Effector memory CD4-positive, alpha-beta T cell (primary cell): ENCODE results near the gene MYL12B.
"Not testable (repeated sequence)": the region's sequence is repeated elsewhere in the genome, so short reads cannot be mapped to it uniquely, and the experiment has no call there.

Experiments used
- DNase-seq, 3 donors: peaks; one replicate each; pipeline ENCODE4 v3.0.0-alpha.2; 2020
- H3K27ac ChIP-seq: 2 replicates; pipeline ENCODE4 v1.7.0; 2013; ENCODE audit warnings: mild to moderate bottlenecking, low read length, moderate library complexity; ENCODE audit not compliant: insufficient read depth, poor library complexity, severe bottlenecking
- H3K27me3 ChIP-seq: replicated peaks from 2 replicates; pipeline ENCODE4 v1.7.0; 2013; ENCODE audit warnings: mild to moderate bottlenecking, low read length; ENCODE audit not compliant: insufficient read depth, control insufficient read depth, poor library complexity, severe bottlenecking
- H3K36me3 ChIP-seq: 2 replicates; pipeline ENCODE4 v1.7.0; 2013; ENCODE audit warnings: mild to moderate bottlenecking, low read length, moderate library complexity; ENCODE audit not compliant: control insufficient read depth, insufficient read depth
- H3K4me1 ChIP-seq: 2 replicates; pipeline ENCODE4 v1.7.0; 2013; ENCODE audit warnings: low read length, mild to moderate bottlenecking; ENCODE audit not compliant: control insufficient read depth, insufficient read depth, poor library complexity, severe bottlenecking
- H3K4me3 ChIP-seq: 2 replicates; pipeline ENCODE4 v1.7.0; 2013; ENCODE audit warnings: low read length, low read depth, mild to moderate bottlenecking; ENCODE audit not compliant: insufficient read depth, poor library complexity, severe bottlenecking
- H3K9me3 ChIP-seq: 2 replicates; pipeline ENCODE4 v1.7.0; 2013; ENCODE audit warnings: mild to moderate bottlenecking, low read length, moderate library complexity; ENCODE audit not compliant: control insufficient read depth

MYL12B gene

GRCh38 chr18:3277643-3278213 lies 15.8 kb downstream of the MYL12B start:
- not testable (repeated sequence) for H3K27me3 ChIP-seq, DNase-seq, H3K9me3 ChIP-seq, H3K4me1 ChIP-seq, H3K4me3 ChIP-seq, H3K27ac ChIP-seq
- H3K36me3 ChIP-seq: peaks cover 47% of the 10 kb centered on the region

DNA sequence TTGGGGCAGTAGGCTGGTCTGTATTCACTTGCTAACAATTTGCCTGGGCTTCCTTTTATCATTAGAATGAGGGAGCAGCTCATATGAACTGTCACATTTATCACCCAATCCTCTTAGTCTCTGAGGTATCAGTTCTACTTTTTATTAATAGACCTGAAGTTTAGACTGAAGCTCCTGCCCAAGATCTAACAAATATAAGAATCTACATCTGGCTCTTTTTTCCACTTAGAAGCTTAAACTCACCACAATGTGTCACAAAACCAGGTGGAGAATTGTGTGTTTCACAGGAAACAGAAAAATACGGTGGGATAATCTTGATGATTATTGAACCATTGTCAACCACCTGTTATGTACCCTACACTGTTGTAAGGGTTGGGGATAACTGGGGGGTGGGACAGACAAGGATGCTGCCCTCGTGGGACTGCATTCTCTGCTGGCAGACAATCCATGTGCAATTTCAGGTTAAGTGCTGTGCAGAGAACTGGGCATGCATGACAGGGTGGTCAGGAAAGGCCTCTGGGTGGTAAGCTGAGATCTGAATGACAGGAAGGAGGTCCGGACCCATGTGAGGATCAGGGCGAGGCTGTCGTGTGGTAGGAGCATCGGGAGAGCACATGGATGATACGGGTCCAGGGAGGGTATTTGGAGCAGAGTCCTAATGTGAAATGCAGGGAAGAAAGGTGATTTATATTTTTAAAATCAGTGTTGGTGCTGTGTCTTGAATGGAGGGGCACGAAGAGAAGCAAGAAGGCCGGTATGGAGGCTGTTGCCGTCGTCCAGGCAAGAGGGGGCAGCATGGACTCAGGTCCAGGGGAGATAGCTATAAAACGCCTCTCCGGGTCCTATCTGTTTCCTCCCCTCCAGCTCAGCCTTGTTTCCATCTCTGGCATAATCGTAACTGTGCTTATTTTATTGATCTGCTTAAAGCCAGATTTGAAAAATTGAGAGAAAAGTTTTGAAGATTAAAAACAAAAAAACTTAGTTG lies 17.6 kb downstream of the MYL12B start:
- Histone ChIP-seq H3K27me3 (no peaks in the 10 kb centered on the region), H3K4me1 (no peaks in the 10 kb centered on the region), H3K27ac (no peak overlapping the region), H3K4me3 (no peak overlapping the region), H3K36me3 (peaks cover 36% of the 10 kb centered on the region), H3K9me3 (no peaks in the 10 kb centered on the region)
- DNase-seq: no peak

DNA sequence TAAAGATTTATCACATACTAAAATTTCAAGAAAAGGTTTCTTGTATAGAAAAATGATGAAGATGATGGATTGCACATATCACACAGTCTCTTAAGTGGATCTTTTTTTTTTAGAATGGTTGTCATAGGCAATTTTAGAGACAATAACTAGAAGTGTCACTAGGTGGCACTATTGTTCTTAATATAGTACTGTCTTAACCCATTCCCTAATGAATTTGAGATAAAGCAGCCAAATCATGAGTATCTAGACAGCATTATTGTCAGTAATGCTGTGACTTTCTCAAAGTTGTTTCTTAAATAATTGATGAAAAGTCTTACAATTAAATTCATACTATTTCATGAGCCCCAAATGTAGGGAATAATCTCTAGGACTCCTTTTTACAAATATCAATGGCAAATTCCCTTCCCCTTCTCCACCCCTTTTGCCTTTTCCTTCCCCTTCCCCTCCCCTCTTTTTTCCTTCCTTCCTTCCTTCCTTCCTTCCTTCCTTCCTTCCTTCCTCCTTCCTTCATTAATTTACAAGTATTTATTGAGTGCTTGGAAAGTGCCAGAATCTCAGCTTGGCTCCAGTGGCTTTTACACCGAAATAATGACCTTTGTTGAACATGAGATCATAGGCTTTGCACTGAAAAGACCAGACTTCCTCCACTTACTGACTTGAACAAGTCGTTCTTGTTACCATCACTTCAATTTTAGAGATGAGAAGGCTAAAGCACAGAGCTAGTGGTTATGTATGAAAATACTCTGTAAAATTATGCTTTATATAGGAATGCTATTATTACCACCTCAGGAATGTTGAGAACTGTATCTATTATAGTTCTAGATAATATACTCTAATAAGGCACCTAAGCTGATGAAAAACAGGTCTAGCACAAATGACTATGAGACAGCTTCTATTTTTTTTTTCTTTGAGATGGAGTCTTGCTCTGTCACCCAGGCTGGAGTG lies 19.8 kb downstream of the MYL12B start:
- DNase-seq: no peak
- no peaks in the 10 kb centered on the region for H3K4me1 ChIP-seq
- H3K4me3 ChIP-seq: no peak overlapping the region
- no peak overlapping the region for H3K27ac ChIP-seq
- no peaks in the 10 kb centered on the region for H3K9me3 ChIP-seq
- H3K36me3 ChIP-seq: peaks cover 15% of the 10 kb centered on the region
- H3K27me3 ChIP-seq: no peaks in the 10 kb centered on the region

DNA sequence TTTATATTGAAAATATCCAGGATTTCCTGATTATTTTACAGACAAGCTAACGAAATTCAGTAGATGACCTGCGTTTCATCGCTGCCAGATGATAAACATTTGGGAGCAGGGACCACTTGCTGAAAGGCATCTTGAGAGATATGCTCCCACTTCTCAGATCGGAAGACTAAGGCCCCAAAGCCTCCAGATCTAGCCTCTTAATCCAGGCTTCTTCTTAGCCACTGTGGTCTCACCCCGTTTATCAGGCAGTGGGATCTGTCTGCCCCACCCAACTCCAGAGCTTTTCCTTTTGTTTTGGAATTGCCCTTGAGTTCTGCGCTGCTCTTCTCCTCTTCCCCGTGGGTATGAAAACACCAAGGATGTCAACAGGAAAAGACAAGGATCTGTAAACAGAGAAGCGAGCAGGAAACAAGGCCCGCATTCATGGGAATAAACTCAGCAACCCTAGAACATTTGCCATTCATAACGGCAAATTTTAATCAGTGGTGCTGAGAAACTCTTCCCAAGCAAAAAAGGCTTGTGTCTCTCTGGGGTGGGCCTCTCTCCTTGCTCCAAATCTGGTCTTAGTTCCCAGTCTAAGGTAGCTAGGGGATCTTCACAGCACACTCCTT lies 21.4 kb downstream of the MYL12B start:
- H3K27ac ChIP-seq: no peak overlapping the region
- H3K9me3 ChIP-seq: no peaks in the 10 kb centered on the region
- no peaks in the 10 kb centered on the region for H3K27me3 ChIP-seq
- no peaks in the 10 kb centered on the region for H3K4me1 ChIP-seq
- no peak for DNase-seq
- peaks cover 3% of the 10 kb centered on the region for H3K36me3 ChIP-seq
- no peak overlapping the region for H3K4me3 ChIP-seq

- no peaks in the 10 kb centered on the region for H3K9me3 ChIP-seq
- DNase-seq: no peak
These were observed 22.0 kb downstream of the MYL12B start for GRCh38 chr18:3283908-3284307.

DNA sequence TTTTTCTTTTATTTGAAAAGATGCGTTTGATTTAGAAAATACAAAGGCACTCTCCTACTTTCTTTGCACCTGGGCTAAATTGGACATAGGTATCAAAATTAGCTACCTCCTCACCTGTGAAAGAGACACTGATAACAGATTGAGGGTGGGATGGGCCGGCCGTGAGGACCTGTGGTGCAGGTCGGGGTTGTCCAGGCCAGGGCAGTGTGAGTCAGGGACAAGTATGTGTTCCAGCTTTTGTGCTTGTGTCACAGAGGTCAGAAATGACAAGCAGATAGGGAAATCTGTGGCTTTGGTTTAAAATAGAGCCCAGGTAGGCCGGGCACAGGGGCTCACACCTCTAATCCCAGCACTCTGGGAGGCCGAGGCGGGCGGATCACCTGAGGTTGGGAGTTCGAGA lies 22.6 kb downstream of the MYL12B start:
- no peak for DNase-seq
- Histone ChIP-seq H3K36me3 (no peaks in the 10 kb centered on the region), H3K27ac (no peak overlapping the region), H3K9me3 (no peaks in the 10 kb centered on the region), H3K27me3 (no peaks in the 10 kb centered on the region), H3K4me1 (no peaks in the 10 kb centered on the region), H3K4me3 (no peak overlapping the region)

More at GRCh38 chr18:3283908-3284307, 22.0 kb downstream of the MYL12B start:
- H3K4me1 ChIP-seq: no peaks in the 10 kb centered on the region
- H3K36me3 ChIP-seq: no peaks in the 10 kb centered on the region
- no peak overlapping the region for H3K4me3 ChIP-seq
- no peaks in the 10 kb centered on the region for H3K27me3 ChIP-seq
- H3K27ac ChIP-seq: no peak overlapping the region

GRCh38 chr18:3286159-3286558 lies 24.2 kb downstream of the MYL12B start:
- no peak overlapping the region for H3K27ac ChIP-seq
- H3K36me3 ChIP-seq: no peaks in the 10 kb centered on the region
- H3K4me3 ChIP-seq: no peak overlapping the region
- H3K9me3 ChIP-seq: no peaks in the 10 kb centered on the region
- no peak for DNase-seq
- no peaks in the 10 kb centered on the region for H3K4me1 ChIP-seq
- H3K27me3 ChIP-seq: no peaks in the 10 kb centered on the region

- Histone ChIP-seq H3K4me3 (no peak overlapping the region), H3K27me3 (no peaks in the 10 kb centered on the region), H3K27ac (no peak overlapping the region), H3K36me3 (no peaks in the 10 kb centered on the region), H3K4me1 (peaks cover 10% of the 10 kb centered on the region), H3K9me3 (no peaks in the 10 kb centered on the region)
- DNase-seq: no peak
These were observed 31.4 kb downstream of the MYL12B start for GRCh38 chr18:3293196-3293951.

DNA sequence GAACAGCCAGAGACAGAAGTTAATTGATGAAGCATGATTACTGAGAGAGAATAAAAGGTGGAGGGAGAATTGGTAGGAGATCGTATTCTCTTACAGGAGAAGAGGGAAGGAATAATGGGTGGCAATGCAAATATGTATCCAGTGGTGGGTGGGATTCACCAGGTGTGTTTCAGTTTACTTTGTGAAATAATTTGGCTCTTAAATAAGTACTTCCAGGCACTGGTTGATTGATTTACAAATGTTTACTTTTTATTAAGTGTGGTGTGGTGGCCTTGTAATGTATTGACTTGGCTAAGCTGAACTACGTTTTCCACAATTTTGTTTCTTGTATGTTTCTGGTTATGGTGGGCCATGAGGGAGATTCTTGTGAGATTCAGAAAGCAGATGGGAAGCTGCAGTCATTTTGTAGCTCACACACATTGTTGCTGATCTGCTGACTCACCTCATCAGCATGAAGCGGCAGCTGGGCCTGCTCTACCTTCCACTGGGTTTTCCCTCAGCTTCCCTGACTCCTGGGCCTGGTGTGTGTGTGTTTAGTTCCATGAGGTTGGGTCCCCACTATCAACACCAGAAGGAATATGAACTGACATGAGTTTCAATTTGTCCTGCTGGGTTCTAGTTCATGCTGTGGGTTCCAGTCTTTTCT lies 32.6 kb downstream of the MYL12B start:
- Histone ChIP-seq H3K27me3 (no peaks in the 10 kb centered on the region), H3K27ac (no peak overlapping the region), H3K4me3 (no peak overlapping the region), H3K4me1 (peaks cover 10% of the 10 kb centered on the region), H3K36me3 (no peaks in the 10 kb centered on the region), H3K9me3 (no peaks in the 10 kb centered on the region)
- no peak for DNase-seq
